ENCODE data around the gene RNF144B.

DNA sequence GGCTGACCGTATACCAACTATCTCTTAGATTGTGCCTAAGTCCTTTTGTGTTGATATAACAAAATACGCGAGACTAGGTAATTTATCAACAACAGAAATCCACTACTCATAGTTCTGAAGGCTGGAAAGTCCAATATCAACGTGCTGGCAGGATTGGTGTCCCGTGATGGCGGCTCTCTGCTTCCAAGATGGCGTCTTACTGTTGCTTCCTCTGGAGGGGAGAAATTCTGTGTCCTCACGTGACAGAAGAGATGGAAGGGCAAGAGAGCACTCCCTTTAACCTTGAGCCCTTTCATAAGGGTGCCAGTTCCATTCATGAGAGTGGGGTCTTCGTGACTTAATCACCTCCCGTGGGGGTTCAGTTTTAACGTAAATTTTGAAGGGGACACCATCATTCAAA is 28.1 kb downstream of the RNF144B start:
- TF ChIP-seq, protein P1, sequence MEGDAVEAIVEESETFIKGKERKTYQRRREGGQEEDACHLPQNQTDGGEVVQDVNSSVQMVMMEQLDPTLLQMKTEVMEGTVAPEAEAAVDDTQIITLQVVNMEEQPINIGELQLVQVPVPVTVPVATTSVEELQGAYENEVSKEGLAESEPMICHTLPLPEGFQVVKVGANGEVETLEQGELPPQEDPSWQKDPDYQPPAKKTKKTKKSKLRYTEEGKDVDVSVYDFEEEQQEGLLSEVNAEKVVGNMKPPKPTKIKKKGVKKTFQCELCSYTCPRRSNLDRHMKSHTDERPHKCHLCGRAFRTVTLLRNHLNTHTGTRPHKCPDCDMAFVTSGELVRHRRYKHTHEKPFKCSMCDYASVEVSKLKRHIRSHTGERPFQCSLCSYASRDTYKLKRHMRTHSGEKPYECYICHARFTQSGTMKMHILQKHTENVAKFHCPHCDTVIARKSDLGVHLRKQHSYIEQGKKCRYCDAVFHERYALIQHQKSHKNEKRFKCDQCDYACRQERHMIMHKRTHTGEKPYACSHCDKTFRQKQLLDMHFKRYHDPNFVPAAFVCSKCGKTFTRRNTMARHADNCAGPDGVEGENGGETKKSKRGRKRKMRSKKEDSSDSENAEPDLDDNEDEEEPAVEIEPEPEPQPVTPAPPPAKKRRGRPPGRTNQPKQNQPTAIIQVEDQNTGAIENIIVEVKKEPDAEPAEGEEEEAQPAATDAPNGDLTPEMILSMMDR (IDR thresholded peaks at IDR 0.05 in 4 of 5, conservative IDR thresholded peaks at IDR 0.05 in 1 of 5), result no peak
- TF ChIP-seq POLR2A (IDR thresholded peaks at IDR 0.05), result no peak
